K562 (cell line): ENCODE data around the gene SATB1. TPM values are rescaled to one million over a fixed set of nuclear protein-coding genes. Genes with fewer than 3 reads are reported as not detected.

Experiments
- BCL6 ChIP-seq: fragments of 250-450 bp; sonication (Bioruptor Pico); IDR thresholded peaks from 2 replicates; pipeline ENCODE4 v1.4.0; 2020
- CCNT2 ChIP-seq: IDR thresholded peaks from 2 replicates; pipeline ENCODE4 v1.6.1; 2011; ENCODE audit warnings: borderline replicate concordance, low read depth, mild to moderate bottlenecking, moderate library complexity, mixed read lengths, low read length; ENCODE audit not compliant: insufficient read length; ENCODE audit errors: extremely low read depth
- CHD4 ChIP-seq: fragments of 200-600 bp; sonication (generic); IDR thresholded peaks from 3 replicates; pipeline ENCODE4 v1.6.1; 2012; ENCODE audit warnings: low read depth, mild to moderate bottlenecking, mixed read lengths, low read length, inconsistent platforms; ENCODE audit not compliant: insufficient read depth, insufficient replicate concordance, poor library complexity, severe bottlenecking
- E2F4 ChIP-seq: sonication (generic); formaldehyde crosslinking; IDR thresholded peaks from 2 replicates; pipeline ENCODE4 v1.8.0; 2022; ENCODE audit warnings: mild to moderate bottlenecking, low read depth, missing genetic modification reagents
- PCBP2 ChIP-seq: fragments of 200-400 bp; formaldehyde crosslinking; IDR thresholded peaks from 2 replicates; pipeline ENCODE4 v1.6.1; 2018; ENCODE audit warnings: low read length, low read depth, mild to moderate bottlenecking, moderate library complexity; ENCODE audit not compliant: poor library complexity, severe bottlenecking
- POU5F1 ChIP-seq: fragments of 150-350 bp; IDR thresholded peaks from 2 replicates; pipeline ENCODE4 v1.6.1; 2014; ENCODE audit warnings: borderline replicate concordance, low read length, low read depth, mild to moderate bottlenecking; ENCODE audit not compliant: partially characterized antibody
- PTTG1 ChIP-seq: fragments of 450-650 bp; IDR thresholded peaks from 2 replicates; pipeline ENCODE4 v1.6.1; 2016; ENCODE audit warnings: low read depth, mild to moderate bottlenecking, missing genetic modification characterization, missing compliant biosample characterization
- SMAD4 ChIP-seq: fragments of 250-450 bp; sonication (Bioruptor Pico); conservative IDR thresholded peaks from 2 replicates; pipeline ENCODE4 v1.8.0; 2021; ENCODE audit warnings: inconsistent platforms, mild to moderate bottlenecking, moderate library complexity
- SP1 ChIP-seq: sonication (generic); formaldehyde crosslinking; IDR thresholded peaks from 2 replicates; pipeline ENCODE4 v1.8.1; 2022; ENCODE audit warnings: mild to moderate bottlenecking, missing genetic modification reagents
- TCF7 ChIP-seq: sonication (generic); IDR thresholded peaks from 2 replicates; pipeline ENCODE4 v1.6.1; 2016; ENCODE audit warnings: antibody characterized with exemption, borderline replicate concordance
- ZNF354B ChIP-seq: fragments of 250-450 bp; sonication (Bioruptor Pico); IDR thresholded peaks from 2 replicates; pipeline ENCODE4 v1.4.0; 2020
- polyA plus RNA-seq, 8 experiments: library from polyadenylated mRNA; depleted of rRNA in 4 of 8; stranded (reverse) in 5 of 8; unstranded in 3 of 8; fragments of >200 nt; fragmentation: Nextera tagmentation in 2 of 8; fragmentation: Illumina TruSeq in 1 of 8; extraction: Ambion mirVana in 2 of 8; extraction: Trizol in 1 of 8; gene quantifications; 2 replicates each; pipeline versions ENCODE4 v1.2.1 to v1.2.3, GENCODE V29; 2011 to 2014; ENCODE audit warnings: inconsistent platforms in 1 of 8, missing spikeins in 1 of 8
- total RNA-seq, 7 experiments: library from RNA; depleted of rRNA in 6 of 7; stranded (reverse); fragments of >200 nt in 6 of 7; fragmentation: Illumina TruSeq in 2 of 7; extraction: Trizol in 2 of 7; gene quantifications; 2 replicates each; pipeline versions ENCODE4 v1.2.1 to v1.2.3, GENCODE V29; 2011 to 2021; ENCODE audit warnings: low replicate concordance in 1 of 7
- TF ChIP-seq, protein P1 (sequence below), 2 experiments: IDR thresholded peaks; 2 replicates each; pipeline ENCODE4 v1.6.1; 2012; ENCODE audit warnings: improper control_type of control experiment in 2 of 2, low read depth in 2 of 2, low read length in 2 of 2, borderline replicate concordance in 1 of 2

SATB1 gene
- total and polyA plus RNA-seq, 9 of the 15 experiments (the other 6 are each of a cell fraction or from before 2014, with no cell fraction given): 0.03 to 2.5 (median 0.15) TPM; not detected in 1

DNA sequence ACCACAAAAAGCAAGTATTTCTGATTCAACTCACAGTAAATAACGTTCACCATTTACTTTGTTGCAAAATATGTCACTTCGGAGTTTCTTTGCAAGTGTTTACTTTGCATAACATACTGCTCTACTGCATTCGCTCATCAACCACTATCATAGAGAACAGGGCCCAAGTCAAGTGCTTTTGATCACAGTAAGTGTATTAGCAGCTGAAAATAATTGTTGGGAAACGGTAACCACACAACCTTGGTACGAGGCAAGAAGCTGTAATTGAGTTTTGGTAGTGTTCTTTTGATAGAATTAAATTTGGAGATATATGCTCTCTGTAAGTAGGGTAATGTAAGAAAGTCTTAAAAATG, 80.1 kb downstream of the SATB1 start (continued):
- TF ChIP-seq, protein P1, sequence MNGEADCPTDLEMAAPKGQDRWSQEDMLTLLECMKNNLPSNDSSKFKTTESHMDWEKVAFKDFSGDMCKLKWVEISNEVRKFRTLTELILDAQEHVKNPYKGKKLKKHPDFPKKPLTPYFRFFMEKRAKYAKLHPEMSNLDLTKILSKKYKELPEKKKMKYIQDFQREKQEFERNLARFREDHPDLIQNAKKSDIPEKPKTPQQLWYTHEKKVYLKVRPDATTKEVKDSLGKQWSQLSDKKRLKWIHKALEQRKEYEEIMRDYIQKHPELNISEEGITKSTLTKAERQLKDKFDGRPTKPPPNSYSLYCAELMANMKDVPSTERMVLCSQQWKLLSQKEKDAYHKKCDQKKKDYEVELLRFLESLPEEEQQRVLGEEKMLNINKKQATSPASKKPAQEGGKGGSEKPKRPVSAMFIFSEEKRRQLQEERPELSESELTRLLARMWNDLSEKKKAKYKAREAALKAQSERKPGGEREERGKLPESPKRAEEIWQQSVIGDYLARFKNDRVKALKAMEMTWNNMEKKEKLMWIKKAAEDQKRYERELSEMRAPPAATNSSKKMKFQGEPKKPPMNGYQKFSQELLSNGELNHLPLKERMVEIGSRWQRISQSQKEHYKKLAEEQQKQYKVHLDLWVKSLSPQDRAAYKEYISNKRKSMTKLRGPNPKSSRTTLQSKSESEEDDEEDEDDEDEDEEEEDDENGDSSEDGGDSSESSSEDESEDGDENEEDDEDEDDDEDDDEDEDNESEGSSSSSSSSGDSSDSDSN (IDR thresholded peaks at IDR 0.05; ENCODE audit: borderline replicate concordance in 1 of 2, low read depth in 2 of 2, low read length in 2 of 2): no peak
- TF ChIP-seq BCL6 (CRISPR knock-in tag) (no peak), SMAD4 (CRISPR knock-in tag) (no peak), POU5F1 (no peak), CHD4 (no peak), PCBP2 (no peak), TCF7 (no peak), SP1 (no peak), E2F4 (CRISPR knock-in tag) (no peak), ZNF354B (no peak), CCNT2 (no peak), PTTG1 (tag) (no peak)
- TF ChIP-seq, all 486 proteins: peak for 0
